GM19193 (cell line): ENCODE measurements around the gene PRSS1.

Source experiments
- POLR2A ChIP-seq: IDR thresholded peaks from 4 replicates; pipeline ENCODE4 v1.6.1; 2011; ENCODE audit not compliant: insufficient read depth, insufficient read length; ENCODE audit errors: extremely low read depth

Gene PRSS1

GRCh38 chr7:142799437-142799835 lies 50.2 kb downstream of the PRSS1 start:
- TF ChIP-seq POLR2A: no peak

- no peak for TF ChIP-seq POLR2A
Measured at GRCh38 chr7:142800088-142800487, 50.8 kb downstream of the PRSS1 start.

- TF ChIP-seq POLR2A: no peak
Measured at GRCh38 chr7:142800699-142801260, 51.5 kb downstream of the PRSS1 start.

- TF ChIP-seq POLR2A: no peak
Measured at GRCh38 chr7:142801601-142802295, 52.5 kb downstream of the PRSS1 start.

- no peak for TF ChIP-seq POLR2A
Measured at GRCh38 chr7:142802301-142802700, 53.0 kb downstream of the PRSS1 start.
